ENCODE results near the gene MPP1.
"Not testable (repeated sequence)": the region's sequence is repeated elsewhere in the genome, so short reads cannot be mapped to it uniquely, and the experiment has no call there.

Gene MPP1

DNA sequence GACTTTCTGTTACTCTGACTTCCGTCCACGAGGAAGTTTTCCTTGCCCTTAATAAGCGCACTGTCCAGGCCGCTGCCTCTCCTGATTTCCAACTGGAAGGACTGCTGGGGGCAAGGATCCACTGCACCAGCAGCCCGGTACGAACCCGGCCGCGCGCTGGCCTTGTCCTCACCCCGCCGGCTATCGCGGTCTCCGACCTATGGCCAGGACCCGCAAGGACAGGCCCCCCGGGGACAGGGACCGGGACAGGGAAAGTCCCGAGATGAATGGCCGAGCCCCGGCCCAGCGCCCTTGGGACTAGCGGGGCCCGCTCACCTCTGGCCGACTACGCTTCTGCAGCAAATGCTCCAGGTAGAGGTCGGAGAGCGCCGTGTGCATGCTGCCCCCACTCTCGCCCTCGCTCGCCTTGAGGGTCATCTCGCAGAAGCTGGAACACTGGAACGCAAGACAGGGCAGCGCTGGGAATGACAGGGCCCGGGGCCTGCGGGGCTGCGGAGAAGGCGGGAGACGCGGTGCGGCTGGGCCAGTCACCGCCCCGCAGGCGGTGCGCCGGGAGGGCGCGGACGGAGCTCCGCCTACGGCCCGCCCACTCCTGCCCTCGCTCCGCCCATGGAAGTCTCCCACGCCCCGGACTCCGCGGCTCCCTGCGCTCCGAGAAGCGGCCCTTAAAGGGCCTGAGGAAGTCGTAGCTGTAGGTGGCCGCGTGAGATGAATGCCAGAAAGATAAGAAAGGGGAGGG is at the start of gene MPP1:
TSS of gene MPP1 (minus strand) at position 529 of the 739 bp plus-strand sequence. CDS start at position 417, 112 bp downstream.
- DNase-seq, result peak; percentile 75

DNA sequence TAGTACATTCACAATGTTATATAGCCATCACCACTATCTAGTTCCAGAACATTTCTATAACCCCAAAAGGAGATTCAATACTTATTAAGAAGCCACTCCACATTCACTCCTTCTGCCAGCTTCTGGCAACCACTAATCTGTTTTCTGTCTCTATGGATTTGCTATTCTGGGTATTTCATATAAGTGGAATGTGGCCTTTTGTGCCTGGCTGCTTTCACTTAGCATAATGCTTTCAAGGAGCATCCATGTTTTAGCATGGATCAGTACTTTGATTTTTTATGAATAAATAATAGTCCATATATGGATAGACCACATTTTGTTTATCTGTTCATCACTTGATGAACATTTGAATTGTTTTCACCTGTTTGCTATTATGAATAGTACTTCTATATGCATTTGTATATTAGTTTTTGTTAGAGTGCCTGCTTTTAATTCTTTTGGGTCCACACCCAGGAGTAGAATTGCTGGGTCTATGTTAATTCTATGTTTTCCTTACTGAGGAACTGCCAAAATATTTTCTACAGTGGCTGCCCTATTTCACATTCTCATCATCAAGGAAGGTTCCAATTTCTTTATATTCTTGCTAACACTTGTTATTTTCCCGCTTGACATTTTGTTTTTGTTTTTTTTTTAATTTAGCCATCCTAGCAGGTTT is 45.8 kb upstream of the MPP1 start:
- no peak for DNase-seq

DNA sequence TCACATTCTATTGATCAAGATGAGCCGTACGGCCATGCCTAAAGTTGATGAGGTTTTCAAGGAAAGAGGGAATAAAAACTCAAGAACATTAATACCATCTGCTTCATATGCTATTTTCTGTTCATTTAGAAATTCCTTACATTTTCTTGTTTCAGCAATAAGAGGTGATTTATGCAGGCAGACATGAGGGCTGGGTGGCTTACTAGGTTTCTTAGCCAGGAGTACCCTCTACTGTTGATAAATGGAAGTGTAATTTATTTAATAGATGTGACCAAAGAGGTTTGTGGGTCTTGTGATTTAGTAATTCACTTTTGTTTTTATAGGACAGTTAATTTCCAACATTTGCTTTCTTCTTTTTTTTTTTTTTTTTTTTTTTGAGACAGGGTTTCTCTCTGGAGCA is 35.6 kb upstream of the MPP1 start:
- DNase-seq, result peak; percentile 2

DNA sequence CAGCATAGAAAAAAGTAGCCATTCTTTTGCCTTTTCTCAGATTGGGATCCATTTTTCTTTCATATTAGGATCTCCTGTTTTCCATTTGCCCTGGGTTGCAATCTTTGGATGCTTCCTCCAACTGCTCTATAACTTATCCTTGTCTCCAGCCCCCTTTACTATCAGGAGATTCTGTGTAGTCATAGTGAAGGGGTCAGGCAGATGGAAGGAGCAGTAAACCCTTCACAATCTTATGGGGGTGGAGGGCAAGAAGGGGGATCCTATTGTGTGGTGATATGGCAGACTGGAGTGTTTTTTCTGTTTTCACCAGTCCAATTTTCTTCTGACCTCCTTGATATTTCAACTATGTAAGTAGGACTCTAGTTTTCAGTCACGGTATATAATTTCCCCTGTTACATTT is 30.9 kb upstream of the MPP1 start:
- DNase-seq, result no peak

DNA sequence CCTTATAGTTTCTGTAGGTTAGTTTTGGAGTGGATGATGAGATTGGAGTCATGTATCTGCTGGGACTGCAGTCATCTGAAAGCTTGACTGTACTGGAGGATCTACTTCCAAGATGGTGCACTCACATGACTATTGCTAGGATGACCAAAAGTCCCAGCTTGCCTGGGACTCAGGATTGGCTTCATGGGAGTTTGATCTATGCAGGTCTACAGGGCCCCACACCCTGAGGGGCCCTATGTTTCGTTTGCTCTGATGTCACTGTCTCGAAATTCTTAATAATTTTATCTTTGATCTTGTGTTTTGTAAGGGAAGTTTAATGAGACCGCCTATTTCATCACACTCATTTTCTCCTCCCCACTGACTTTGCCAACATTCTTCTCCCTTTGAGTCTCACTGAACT is 29.3 kb upstream of the MPP1 start, which contains the start of gene SMIM9:
TSS of gene SMIM9 (minus strand) at position 101 of the 400 bp plus-strand sequence. CDS start 3,806 bp downstream, outside the sequence.
- DNase-seq, result no peak

DNA sequence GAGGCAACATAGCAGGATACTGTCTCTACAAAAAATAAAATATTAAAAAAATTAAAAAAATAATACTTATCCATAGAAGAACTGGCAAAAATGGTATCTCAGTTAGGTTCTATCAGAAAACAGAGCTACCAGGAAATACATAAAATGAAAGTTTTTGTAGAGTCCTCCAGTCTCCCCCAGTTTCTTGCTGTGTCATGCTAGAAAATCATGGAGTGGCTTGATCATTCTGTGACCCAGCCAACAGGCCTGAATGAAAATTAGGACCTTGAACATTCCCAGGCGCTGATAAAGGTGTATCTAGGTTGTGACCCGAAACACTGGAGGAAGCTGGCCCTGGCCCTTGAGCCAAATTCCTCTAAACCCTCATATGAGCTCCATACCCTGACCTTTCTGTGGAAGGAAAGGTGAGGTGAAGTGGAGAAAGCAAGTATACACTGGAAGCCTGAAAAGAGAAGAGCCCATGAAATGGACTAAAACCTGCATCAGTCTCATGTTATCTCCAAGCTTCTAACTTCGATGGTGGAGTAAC is 28.5 kb upstream of the MPP1 start:
- no peak for DNase-seq

DNA sequence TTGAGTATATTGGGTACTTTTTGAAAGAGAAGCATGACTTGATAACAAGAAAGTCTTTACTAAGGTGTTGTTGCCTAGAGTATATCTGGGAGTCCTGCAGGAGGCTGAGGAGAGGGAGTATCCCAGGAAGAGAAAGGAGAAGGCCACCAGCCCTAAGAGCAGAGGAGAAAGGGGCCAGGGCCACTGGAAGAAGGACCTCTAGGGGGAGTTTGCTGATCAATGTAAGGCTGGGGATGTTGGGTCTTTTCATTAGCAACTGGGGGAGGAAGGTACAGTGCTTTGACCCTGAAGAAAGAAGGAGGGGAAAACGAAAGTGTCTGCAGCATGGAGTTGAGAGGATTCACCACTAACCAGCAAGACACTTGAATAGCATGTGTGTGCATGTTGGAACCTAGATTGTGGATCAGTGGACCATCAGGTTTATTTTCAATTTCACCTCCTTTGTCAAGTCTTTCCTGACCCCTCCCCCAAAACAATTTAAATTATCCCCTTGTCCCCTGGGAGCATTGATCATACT is 24.7 kb upstream of the MPP1 start:
- DNase-seq, result no peak

DNA sequence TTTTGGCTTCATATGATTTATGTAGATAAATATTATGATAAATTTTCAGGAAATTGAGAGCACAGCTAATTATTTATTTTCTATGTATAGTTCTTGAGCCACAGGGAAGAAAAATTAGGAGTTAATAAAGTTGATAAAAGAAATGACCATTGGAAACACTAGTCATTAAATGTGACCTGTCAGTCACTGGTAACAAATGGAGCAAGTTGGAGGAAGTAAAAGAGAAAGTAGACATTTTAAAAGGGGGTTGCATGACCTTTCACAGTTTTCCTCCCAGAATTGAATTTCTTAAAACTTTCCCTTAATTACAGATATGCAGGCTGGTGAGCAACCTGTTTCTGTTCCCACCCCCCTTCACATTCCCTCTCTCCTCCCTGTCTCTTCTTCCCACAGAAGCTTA is 23.8 kb upstream of the MPP1 start:
- no peak for DNase-seq

DNA sequence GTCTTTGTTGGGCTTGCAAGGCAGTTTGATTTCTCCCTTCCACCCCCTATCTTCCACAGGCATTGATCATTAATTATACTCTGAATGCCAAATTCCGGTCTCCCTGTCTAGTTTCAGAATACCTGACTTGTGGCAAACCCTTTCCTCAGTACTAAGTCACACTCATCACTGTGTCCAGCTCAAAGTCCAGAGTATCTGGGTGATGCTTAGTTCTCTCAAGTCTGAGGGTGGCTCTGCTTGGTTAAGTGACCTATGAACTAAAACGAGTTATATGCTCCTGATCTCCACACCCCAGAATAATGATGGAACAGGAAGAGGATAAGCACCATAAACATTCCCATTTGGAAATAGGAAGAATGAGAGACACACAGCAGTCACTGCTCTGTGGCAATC is 22.7 kb upstream of the MPP1 start:
- no peak for DNase-seq

DNA sequence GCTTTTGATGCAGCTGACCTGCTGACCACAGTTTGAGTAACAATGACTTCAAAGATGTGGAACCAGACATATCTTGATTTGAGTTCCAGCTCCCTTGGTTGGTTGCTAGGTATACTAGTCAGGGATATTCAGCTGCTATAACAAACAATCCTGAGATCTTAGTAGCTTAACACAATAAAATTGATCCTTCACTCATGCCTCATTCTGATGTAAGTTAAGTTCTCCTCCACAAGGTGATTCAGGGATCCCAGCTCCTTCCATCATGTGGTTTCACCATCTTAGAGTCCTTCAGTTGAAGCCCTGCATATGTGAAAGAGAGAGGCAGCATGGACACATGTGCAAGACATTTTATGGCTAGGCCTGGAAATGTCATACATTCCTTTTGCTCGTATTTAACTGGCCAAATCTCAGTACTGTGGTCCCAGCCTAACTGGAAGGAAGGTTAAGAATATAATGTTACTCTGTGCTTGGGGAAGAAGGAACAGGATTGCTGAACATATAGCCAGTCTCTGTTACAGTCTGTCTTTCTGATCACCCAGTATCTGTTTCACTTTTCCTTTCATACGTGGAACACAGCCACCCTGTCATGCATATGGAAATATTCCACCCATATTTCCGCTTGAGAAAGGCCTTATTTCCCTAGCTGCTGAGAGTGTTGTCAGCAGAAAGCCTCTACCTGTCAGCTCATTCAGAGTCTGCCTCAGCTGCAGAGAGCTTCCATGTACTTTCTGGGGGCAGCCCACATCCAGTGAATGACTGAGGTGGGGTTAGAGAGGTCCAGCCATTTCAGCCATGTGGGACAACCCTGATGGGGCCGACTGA is 22.1 kb upstream of the MPP1 start:
- DNase-seq, result no peak

DNA sequence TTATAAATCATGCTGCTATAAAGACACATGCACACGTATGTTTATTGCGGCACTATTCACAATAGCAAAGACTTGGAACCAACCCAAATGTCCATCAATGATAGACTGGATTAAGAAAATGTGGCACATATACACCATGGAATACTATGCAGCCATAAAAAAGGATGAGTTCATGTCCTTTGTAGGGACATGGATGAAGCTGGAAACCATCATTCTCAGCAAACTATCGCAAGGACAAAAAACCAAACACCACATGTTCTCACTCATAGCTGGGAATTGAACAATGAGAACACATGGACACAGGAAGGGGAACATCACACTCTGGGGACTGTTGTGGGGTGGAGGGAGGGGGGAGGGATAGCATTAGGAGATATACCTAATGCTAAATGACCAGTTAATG is 20.3 kb upstream of the MPP1 start:
- not testable (repeated sequence) for DNase-seq

DNA sequence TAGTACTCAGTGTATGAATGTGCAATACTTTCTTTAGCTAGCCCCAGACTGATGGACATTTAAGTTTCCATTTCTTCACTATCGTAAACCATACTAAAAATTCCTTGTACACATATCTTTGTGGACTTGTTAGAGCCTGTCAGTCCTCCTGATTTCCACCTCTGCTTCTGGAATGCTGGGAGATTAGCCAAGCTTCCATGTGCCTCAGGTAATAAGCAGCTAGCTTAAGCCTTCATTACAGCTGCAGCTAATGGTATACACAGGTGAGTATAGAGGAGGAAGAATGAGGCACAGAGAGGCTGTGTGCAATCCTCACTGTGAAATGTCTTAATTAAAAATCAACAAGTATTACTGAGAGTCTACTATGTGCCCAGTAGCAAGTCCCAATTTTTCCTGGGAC is 19.4 kb upstream of the MPP1 start:
- no peak for DNase-seq

DNA sequence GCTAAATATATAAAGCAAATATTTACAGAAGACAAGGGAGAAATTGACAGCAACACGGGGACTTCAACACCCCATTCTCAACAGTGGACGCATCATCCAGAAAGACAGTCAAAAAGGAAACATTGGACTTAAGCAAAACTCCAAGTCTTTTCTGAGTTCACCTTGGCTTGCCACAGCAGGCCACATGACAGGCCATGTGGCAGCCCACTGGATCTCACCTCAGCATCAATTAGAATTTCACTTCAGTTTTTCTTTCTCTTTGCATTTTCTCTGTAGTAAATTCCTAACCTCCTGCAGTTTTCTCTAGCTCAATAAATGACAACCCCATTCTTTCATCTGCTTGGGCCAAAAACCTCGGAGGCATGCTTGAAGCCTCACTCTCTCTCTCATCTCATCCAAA is 16.7 kb upstream of the MPP1 start:
- DNase-seq, result no peak

DNA sequence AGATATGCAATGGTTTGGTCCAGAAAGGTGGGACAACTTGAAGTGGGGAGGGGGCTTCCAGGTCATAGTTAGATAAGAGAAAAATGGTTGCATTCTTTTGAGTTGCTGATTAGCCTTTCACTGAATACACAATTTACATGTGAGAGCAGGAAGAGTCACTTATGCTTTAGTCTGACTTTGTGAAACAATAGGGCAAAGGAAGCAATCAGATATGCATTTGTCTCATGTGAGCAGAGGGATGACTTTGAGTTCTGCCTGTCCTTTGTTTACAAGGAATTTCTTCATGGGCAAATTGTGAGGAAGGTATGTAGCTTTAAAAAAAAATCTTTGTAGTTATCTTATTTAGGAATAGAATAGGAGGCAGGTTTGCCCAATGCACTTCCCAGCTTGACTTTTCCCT is 16.2 kb upstream of the MPP1 start:
- no peak for DNase-seq

DNA sequence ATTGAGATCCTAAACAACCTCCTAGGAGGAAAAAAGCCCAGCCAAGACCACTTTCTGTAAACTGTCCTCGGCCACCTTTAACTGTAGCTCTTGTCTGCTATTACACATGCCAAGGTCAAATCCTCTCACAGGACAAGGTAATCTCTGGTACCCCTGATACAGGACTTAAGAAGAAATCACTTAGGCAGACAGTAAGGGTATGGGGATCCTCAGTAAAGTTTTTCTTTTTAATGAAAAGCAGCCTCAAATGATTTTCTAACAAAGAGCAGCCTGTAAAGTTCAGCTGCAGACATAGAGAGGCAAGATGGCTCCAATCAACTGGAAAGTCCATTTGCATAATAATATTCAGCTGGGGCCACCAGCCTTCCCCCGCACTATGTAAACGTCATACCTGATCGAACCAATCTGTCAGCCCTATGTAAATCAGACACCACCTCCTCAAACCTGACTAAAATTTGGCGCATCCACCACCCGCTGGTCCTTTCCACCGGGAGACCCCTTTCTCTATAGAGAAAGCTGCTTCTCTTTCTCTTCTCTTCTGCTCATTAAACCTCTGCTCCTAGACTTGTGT is 14.6 kb upstream of the MPP1 start:
- DNase-seq, result no peak

DNA sequence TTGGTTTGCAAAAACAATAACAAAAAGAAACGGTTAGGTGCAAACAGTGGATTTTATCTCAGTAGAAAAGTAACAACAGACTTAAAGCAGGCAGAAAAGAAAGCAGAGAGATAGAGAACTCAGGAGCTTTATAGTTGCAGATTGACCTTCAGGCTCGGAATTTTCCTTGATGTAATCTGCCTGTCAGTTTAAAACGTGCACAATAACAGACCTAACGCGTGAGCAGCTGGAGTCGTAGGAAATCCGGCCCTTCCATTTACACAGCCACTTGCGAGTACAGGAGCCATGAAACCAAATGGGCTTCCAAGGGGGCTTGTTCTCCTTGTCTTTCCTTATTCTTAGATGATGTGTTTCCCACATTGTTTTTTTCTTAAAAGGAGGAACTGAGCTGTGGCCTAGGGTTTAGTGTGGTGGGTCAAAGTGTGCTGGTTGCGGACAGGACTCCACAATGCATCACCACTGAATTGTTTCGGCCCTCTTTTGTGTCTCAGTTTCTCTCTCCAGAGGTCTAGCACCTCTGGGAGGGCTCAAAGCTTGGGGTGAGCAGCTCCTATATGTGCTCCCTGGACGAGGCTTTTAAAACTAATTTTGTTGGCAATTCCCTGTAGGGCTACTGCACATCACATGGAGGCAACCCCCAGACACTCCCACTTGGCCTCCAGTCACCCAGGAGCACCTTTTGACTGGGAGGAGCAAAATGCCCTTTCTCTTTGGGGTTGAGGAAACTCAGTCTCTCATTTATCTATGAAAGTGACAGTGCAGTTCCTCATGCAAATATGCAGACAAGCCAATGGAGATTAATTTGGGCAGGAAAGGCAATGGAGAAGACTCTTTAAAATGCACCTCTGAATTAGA is 13.9 kb upstream of the MPP1 start:
- DNase-seq, result no peak

DNA sequence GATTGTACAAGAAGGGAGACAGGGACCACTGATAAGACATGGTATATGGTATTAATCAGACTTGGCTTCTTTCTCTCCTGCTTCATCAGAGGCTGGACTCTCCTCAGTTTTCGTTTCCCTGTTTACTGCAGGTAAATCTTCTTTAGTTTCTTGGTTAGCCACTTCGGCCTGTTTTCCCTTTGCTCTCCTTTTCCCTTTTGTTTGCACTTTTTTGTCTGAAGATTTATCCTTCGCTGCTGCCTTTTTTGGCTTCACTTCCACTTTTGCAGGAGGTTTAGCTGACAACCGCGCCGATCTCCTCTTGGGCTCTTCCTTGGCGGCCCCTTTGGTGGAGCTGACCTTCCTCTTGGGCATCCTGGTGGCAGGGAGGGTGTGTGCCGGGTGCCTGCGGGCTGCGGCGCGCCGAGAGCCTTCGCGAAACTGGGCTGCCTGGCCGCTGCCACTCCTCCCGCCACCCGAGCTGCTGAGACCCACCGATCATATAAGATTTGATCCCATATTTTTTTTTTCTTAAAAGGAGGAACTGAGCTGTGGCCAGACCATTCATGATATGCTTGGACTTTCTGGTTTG is 11.8 kb upstream of the MPP1 start:
- DNase-seq, result not testable (repeated sequence)

DNA sequence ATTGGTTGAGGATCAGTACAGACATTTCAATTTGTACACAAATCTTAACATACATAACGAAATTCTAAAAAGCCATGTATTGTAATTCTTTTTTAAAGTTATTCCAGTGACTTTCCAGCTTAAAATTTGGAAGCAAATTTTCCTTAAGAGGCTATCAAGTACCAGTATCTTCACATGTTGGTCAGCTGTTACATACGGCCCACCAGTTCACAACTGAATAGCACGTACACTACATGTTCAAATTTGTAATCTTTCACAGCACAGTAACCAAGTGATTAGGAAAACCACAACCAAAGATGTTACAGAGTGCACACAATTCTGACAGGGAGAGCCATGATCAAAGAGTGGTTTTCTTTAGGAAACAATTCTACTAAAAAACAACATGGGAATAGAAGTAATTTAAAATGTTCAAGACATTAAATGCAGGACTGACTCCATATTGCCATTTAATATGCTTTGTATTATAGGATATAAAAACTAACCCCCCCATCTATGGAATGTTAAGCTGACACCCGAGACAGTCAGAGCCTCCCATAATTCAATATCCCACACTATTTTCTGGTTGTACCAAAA is 11.1 kb upstream of the MPP1 start:
- DNase-seq, result not testable (repeated sequence)

DNA sequence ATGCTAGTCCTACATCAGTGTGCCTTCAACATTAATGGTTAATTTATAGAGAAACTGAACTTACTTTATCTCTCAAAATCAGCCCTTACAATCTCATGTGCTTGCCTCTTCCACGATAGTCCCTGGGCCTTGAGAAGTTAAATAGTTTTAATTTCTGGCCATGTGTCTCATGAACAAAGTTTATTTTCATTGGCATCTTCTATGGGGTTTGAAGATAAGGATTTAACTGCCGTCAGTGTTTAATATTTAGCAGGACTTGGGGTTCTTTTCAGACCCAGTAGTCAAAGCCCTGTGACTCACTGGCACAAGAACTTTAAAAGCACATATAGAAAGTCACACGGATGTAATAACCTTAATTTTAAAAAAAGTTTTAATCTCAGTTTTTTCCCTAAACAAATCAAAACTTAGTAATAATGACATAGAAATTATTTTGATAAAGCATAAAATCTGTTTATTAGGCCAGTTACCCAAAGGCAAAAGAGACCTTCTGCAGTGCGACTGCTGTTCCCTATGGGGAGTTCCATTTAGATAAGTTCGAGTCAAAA is 10.1 kb upstream of the MPP1 start:
- no peak for DNase-seq

DNA sequence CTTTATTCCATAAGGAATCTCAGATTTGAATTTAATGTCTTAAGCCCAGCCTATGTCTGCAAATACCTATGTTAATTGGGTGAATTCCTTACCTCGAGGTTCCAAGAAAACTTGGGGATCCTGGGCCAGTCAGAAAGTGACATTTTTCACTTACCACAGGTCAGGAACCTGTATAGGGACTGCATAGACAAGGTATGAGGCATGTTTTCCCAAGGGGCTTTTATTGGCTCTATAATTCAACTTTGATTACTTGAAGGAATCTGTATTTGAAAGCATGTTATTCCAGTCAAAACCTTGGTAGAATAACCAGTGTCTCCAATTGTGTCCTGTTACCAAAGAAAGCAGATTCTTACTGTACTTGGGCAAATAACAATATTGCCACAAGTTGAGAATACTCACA is 8.5 kb upstream of the MPP1 start:
- DNase-seq, result no peak

Data from activated CD4-positive, alpha-beta T cell treated with anti-CD3 and anti-CD28 coated beads for 48 hours (primary cell).